ENCODE measurements around the gene RRP8.

The RRP8 gene

DNA sequence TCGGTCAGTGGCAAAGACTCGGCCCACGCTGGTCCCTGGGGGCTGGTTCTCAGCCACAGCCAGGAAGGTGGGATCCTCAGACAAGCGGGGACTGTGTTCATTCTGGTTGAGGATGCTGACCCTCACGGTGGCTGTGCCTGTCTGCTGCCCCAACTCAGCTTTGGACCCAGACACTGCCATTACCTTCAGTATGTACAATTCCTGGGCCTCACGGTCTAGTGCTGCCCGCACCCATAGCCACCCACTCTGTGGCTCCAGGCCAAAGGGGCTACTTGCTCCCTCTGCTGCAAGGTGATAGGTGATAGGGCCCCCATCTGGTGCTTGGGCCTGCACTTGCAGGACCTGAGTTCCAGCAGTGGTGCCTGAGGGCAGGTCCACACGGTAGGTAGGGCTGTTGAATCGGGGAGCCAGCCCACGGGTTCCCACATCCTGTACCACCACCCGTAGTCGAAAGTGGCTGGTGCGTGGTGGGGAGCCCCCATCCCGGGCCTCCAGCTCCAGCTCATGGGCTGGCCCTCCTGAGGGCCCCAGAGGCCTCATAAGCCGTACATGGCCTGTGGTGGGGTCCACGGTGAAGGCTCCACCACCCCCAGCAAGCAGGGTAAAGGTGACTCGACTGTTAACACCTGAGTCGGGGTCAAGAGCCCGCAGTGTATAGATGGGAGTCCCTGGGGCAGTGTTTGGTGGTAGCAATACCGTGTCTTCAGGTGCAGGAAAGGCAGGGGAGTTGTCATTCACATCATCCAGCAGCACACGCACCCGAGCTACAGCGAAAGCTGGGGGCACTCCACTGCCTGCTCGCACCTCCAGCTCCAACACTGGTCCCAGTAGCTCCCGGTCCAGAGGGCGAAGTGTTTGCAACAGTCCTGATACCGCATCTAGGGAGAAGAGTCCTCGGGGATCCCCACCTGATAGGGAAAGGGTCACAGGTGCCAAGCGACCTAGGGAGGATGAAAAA is 29.0 kb upstream of the RRP8 start:
- ATAC-seq, result no peak

GRCh38 chr11:6631361-6631890 is 28.0 kb upstream of the RRP8 start:
- TF ChIP-seq OSR1 (CRISPR knock-in tag; IDR thresholded peaks at IDR 0.05) (no peak), GLIS3 (CRISPR knock-in tag; IDR thresholded peaks at IDR 0.05) (no peak), TCF4 (CRISPR knock-in tag; IDR thresholded peaks at IDR 0.05; ENCODE audit: borderline replicate concordance) (no peak), SNAI2 (CRISPR knock-in tag; IDR thresholded peaks at IDR 0.05) (no peak), TOX (CRISPR knock-in tag; IDR thresholded peaks at IDR 0.05; ENCODE audit: borderline replicate concordance) (no peak), ZFP3 (CRISPR knock-in tag; IDR thresholded peaks at IDR 0.05) (no peak)
- ATAC-seq, result no peak

More for the DNA sequence above, 29.0 kb upstream of the RRP8 start:
- TF ChIP-seq SNAI2 (CRISPR knock-in tag; IDR thresholded peaks at IDR 0.05) (no peak), RARB (CRISPR knock-in tag; IDR thresholded peaks at IDR 0.05) (no peak)

GRCh38 chr11:6630632-6631291 is 27.3 kb upstream of the RRP8 start:
- no peak for TF ChIP-seq ZNF8 (CRISPR knock-in tag; IDR thresholded peaks at IDR 0.05)
- TF ChIP-seq ARNTL (CRISPR knock-in tag; IDR thresholded peaks at IDR 0.05; ENCODE audit: borderline replicate concordance, low read depth), result no peak
- no peak for TF ChIP-seq ZNF565 (CRISPR knock-in tag; conservative IDR thresholded peaks at IDR 0.05; ENCODE audit: low read depth)
- no peak for TF ChIP-seq ZFP3 (CRISPR knock-in tag; IDR thresholded peaks at IDR 0.05)
- TF ChIP-seq RARB (CRISPR knock-in tag; IDR thresholded peaks at IDR 0.05), result no peak
- TF ChIP-seq, protein P1, sequence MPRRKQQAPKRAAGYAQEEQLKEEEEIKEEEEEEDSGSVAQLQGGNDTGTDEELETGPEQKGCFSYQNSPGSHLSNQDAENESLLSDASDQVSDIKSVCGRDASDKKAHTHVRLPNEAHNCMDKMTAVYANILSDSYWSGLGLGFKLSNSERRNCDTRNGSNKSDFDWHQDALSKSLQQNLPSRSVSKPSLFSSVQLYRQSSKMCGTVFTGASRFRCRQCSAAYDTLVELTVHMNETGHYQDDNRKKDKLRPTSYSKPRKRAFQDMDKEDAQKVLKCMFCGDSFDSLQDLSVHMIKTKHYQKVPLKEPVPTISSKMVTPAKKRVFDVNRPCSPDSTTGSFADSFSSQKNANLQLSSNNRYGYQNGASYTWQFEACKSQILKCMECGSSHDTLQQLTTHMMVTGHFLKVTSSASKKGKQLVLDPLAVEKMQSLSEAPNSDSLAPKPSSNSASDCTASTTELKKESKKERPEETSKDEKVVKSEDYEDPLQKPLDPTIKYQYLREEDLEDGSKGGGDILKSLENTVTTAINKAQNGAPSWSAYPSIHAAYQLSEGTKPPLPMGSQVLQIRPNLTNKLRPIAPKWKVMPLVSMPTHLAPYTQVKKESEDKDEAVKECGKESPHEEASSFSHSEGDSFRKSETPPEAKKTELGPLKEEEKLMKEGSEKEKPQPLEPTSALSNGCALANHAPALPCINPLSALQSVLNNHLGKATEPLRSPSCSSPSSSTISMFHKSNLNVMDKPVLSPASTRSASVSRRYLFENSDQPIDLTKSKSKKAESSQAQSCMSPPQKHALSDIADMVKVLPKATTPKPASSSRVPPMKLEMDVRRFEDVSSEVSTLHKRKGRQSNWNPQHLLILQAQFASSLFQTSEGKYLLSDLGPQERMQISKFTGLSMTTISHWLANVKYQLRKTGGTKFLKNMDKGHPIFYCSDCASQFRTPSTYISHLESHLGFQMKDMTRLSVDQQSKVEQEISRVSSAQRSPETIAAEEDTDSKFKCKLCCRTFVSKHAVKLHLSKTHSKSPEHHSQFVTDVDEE (CRISPR knock-in tag; IDR thresholded peaks at IDR 0.05), result no peak
- no peak for TF ChIP-seq ESRRG (CRISPR knock-in tag; IDR thresholded peaks at IDR 0.05)
- TF ChIP-seq OSR1 (CRISPR knock-in tag; IDR thresholded peaks at IDR 0.05), result no peak
- no peak for TF ChIP-seq ZC3H10 (CRISPR knock-in tag; IDR thresholded peaks at IDR 0.05)
- ATAC-seq, result no peak

DNA sequence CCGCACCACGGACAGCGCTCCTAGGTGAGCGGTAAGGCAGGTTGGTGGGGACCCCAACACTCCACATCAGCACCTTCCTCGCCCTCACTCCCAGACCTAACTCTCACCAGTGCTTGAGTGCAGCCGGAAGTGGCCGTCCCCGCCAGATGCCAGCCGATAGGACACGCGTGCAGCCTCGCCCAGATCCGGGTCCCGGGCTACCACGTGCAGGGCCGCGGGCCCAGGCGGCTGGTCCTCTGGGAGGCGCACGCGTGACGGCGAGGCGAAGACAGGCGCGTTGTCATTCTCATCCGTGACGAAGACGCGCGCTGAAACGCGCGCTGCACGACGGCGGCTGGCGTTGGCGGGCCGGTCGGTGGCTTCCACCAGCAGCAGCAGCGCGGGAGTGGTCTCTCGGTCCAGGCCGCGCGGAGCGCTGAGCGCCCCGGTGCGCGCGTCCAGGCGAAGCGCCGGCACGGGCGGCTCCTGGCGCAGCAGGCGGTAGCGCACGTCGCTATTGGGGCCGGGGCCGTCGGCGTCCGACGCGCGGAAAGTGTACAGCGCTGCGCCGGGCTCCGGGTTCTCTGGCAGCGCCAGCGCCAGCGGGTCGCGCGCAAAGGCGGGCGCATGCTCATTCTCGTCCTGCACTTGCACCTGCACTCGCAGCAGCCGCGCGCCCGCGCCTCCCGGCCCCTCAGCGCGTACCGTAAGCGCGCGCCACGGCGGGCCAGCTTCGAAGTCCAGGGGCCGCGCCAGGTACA is 26.6 kb upstream of the RRP8 start:
- ATAC-seq, result no peak
- TF ChIP-seq ZC3H10 (CRISPR knock-in tag; IDR thresholded peaks at IDR 0.05) (no peak), ZFP3 (CRISPR knock-in tag; IDR thresholded peaks at IDR 0.05) (no peak), SNAI2 (CRISPR knock-in tag; IDR thresholded peaks at IDR 0.05) (no peak), ZNF70 (CRISPR knock-in tag; IDR thresholded peaks at IDR 0.05) (no peak), TOX (CRISPR knock-in tag; IDR thresholded peaks at IDR 0.05; ENCODE audit: borderline replicate concordance) (no peak), ZNF565 (CRISPR knock-in tag; conservative IDR thresholded peaks at IDR 0.05; ENCODE audit: low read depth) (no peak), ISL1 (CRISPR knock-in tag; IDR thresholded peaks at IDR 0.05) (no peak), PATZ1 (CRISPR knock-in tag; IDR thresholded peaks at IDR 0.05; ENCODE audit: borderline replicate concordance) (no peak), GLIS3 (CRISPR knock-in tag; IDR thresholded peaks at IDR 0.05) (no peak), ESRRG (CRISPR knock-in tag; IDR thresholded peaks at IDR 0.05) (no peak), CSDC2 (CRISPR knock-in tag; IDR thresholded peaks at IDR 0.05) (no peak), TCF4 (CRISPR knock-in tag; IDR thresholded peaks at IDR 0.05; ENCODE audit: borderline replicate concordance) (no peak)
- TF ChIP-seq, protein P2, sequence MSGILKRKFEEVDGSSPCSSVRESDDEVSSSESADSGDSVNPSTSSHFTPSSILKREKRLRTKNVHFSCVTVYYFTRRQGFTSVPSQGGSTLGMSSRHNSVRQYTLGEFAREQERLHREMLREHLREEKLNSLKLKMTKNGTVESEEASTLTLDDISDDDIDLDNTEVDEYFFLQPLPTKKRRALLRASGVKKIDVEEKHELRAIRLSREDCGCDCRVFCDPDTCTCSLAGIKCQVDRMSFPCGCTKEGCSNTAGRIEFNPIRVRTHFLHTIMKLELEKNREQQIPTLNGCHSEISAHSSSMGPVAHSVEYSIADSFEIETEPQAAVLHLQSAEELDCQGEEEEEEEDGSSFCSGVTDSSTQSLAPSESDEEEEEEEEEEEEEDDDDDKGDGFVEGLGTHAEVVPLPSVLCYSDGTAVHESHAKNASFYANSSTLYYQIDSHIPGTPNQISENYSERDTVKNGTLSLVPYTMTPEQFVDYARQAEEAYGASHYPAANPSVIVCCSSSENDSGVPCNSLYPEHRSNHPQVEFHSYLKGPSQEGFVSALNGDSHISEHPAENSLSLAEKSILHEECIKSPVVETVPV (CRISPR knock-in tag; IDR thresholded peaks at IDR 0.05), result no peak
- TF ChIP-seq, protein P1 (CRISPR knock-in tag; IDR thresholded peaks at IDR 0.05), result no peak
- TF ChIP-seq, protein P3, sequence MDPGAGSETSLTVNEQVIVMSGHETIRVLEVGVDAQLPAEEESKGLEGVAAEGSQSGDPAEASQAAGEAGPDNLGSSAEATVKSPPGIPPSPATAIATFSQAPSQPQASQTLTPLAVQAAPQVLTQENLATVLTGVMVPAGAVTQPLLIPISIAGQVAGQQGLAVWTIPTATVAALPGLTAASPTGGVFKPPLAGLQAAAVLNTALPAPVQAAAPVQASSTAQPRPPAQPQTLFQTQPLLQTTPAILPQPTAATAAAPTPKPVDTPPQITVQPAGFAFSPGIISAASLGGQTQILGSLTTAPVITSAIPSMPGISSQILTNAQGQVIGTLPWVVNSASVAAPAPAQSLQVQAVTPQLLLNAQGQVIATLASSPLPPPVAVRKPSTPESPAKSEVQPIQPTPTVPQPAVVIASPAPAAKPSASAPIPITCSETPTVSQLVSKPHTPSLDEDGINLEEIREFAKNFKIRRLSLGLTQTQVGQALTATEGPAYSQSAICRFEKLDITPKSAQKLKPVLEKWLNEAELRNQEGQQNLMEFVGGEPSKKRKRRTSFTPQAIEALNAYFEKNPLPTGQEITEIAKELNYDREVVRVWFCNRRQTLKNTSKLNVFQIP (CRISPR knock-in tag; IDR thresholded peaks at IDR 0.05; ENCODE audit: borderline replicate concordance, low read depth), result no peak
